ENCODE data around the gene KMT2E.

DNA sequence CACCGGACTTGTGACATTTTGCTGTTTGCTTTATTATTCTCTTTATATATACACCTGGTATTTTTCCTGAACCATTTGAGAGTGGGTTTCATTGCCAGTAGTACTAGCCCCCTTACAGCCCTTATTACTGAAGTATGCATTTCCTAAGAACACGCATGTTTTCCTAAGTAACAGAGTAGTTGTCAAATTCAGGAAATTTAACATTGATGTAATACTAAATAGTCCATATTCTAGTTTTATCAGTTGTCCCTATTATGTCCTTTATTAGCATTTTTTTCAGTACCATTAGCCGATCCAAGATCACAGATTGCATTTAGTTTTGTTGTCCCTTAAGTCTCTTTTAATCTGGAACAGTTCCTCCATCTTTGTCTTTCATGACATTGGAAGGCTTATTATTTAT, 8.0 kb downstream of the KMT2E start:
- TF ChIP-seq CTCF (IDR thresholded peaks at IDR 0.05; ENCODE audit: insufficient read depth, low read depth, low read length) (no peak), EZH2 (IDR thresholded peaks at IDR 0.05; ENCODE audit: insufficient read depth, low read length) (no peak)
